ENCODE data around the gene CARS1. TPM values are rescaled to one million over a fixed set of nuclear protein-coding genes. Genes with fewer than 3 reads are reported as not detected.
A peak's percentile ranks its signal among the peaks of the same experiment; 100 is the strongest.

CARS1 gene
- total RNA-seq, 1 donor from 2014 or later, result 26.0 TPM

GRCh38 chr11:3044004-3044403 is 13.2 kb downstream of the CARS1 start:
- Histone ChIP-seq H3K36me3 (peaks cover 0 to 29% of the 10 kb centered on the region in 2 donors), H3K27me3 (no peaks in the 10 kb centered on the region), H3K27ac (peak overlapping the region; percentile 31), H3K4me1 (peaks cover 19% of the 10 kb centered on the region), H3K4me3 (no peak overlapping the region), H3K9me3 (no peaks in the 10 kb centered on the region)
- no peak for TF ChIP-seq POLR2AphosphoS5 (IDR thresholded peaks at IDR 0.05; ENCODE audit: insufficient read depth in 1 of 2, low read depth in 1 of 2)
- TF ChIP-seq CTCF (IDR thresholded peaks at IDR 0.05), result no peak
- TF ChIP-seq POLR2A (IDR thresholded peaks at IDR 0.05), result no peak
- intact Hi-C loops (cut with DNase I), result no loop called here
- DNase-seq (ENCODE audit: extremely low spot score in 2 of 2), result no peak

GRCh38 chr11:3043315-3043871 is 13.8 kb downstream of the CARS1 start:
- no peaks in the 10 kb centered on the region for H3K9me3 ChIP-seq
- H3K4me3 ChIP-seq, result no peak overlapping the region
- no peak for DNase-seq (ENCODE audit: extremely low spot score in 2 of 2)
- TF ChIP-seq POLR2AphosphoS5 (IDR thresholded peaks at IDR 0.05; ENCODE audit: insufficient read depth in 1 of 2, low read depth in 1 of 2), result peak in 1 of 2 donors; percentile 35
- no peak for TF ChIP-seq POLR2A (IDR thresholded peaks at IDR 0.05)
- TF ChIP-seq CTCF (IDR thresholded peaks at IDR 0.05), result no peak
- H3K4me1 ChIP-seq, result peaks cover 14% of the 10 kb centered on the region
- H3K36me3 ChIP-seq, result peaks cover 0 to 34% of the 10 kb centered on the region in 2 donors
- H3K27ac ChIP-seq, result peak overlapping the region; percentile 31
- intact Hi-C loops (cut with DNase I), result no loop called here
- H3K27me3 ChIP-seq, result no peaks in the 10 kb centered on the region

GRCh38 chr11:3042496-3043314 is 14.5 kb downstream of the CARS1 start:
- intact Hi-C loops (cut with DNase I), result no loop called here
- H3K4me1 ChIP-seq, result peaks cover 14% of the 10 kb centered on the region
- TF ChIP-seq POLR2A (IDR thresholded peaks at IDR 0.05) (no peak), POLR2AphosphoS5 (IDR thresholded peaks at IDR 0.05; ENCODE audit: insufficient read depth in 1 of 2, low read depth in 1 of 2) (no peak), CTCF (IDR thresholded peaks at IDR 0.05) (no peak)
- peaks cover 0 to 40% of the 10 kb centered on the region in 2 donors for H3K36me3 ChIP-seq
- no peak overlapping the region for H3K4me3 ChIP-seq
- H3K27ac ChIP-seq, result peak overlapping the region; percentile 31
- H3K27me3 ChIP-seq, result no peaks in the 10 kb centered on the region
- DNase-seq (ENCODE audit: extremely low spot score in 2 of 2), result no peak
- H3K9me3 ChIP-seq, result no peaks in the 10 kb centered on the region

GRCh38 chr11:3041699-3042441 is 15.4 kb downstream of the CARS1 start:
- no peak overlapping the region for H3K27ac ChIP-seq
- peaks cover 14% of the 10 kb centered on the region for H3K4me1 ChIP-seq
- TF ChIP-seq POLR2AphosphoS5 (IDR thresholded peaks at IDR 0.05; ENCODE audit: insufficient read depth in 1 of 2, low read depth in 1 of 2) (no peak), POLR2A (IDR thresholded peaks at IDR 0.05) (no peak), CTCF (IDR thresholded peaks at IDR 0.05) (no peak)
- H3K4me3 ChIP-seq, result no peak overlapping the region
- H3K27me3 ChIP-seq, result no peaks in the 10 kb centered on the region
- no peaks in the 10 kb centered on the region for H3K9me3 ChIP-seq
- H3K36me3 ChIP-seq, result peaks cover 0 to 44% of the 10 kb centered on the region in 2 donors
- intact Hi-C loops (cut with DNase I), result no loop called here
- no peak for DNase-seq (ENCODE audit: extremely low spot score in 2 of 2)

All from vagina (tissue), 2 donors.